OCI-M2 (cell line): Measurements from ENCODE around the gene TBC1D5.
"Not testable (repeated sequence)": the region's sequence is repeated elsewhere in the genome, so short reads cannot be mapped to it uniquely, and the experiment has no call there.

ENCODE experiments used
- DNase-seq: peaks from one replicate; lab custom pipeline; 2025; ENCODE audit not compliant: unreplicated experiment; lab: John Stamatoyannopoulos, UW

Gene TBC1D5

DNA sequence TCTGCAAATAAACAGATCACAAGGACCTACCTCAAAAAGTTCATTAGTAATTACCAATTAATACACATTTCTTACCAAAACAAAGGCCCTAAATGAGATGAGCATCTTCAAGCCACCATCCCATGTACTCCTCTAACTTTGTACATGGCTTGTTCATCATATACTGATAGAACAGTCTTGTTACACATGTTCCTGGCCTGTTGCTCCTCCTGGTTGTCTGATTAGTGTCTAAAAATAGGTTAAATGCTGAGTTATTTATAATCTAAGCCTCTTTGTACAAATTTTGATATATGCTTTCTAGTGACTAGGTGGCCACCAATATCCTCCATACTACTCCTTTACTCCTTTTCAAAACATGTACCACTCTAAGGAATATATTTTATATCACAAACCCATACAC is 25.0 kb downstream of the TBC1D5 start:
- no peak for DNase-seq

DNA sequence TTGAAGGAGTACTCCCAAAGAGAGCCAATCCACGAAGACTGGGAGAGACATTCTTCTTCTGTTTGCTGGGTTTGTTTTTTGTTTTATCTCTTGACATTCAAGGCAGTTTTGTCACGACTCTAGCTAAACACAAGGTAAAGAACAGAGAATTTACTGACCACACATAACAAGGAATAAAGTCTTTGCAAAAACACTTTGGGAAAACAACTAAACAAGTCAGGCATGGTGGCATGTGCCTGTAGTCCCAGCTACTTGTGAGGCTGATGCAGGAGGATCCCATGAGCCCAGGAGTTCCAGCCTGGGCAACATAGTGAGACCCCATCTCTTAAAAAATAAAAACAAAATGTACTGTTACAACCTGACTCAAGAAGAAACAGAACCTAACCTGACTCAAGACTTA is 28.0 kb downstream of the TBC1D5 start:
- DNase-seq = no peak

DNA sequence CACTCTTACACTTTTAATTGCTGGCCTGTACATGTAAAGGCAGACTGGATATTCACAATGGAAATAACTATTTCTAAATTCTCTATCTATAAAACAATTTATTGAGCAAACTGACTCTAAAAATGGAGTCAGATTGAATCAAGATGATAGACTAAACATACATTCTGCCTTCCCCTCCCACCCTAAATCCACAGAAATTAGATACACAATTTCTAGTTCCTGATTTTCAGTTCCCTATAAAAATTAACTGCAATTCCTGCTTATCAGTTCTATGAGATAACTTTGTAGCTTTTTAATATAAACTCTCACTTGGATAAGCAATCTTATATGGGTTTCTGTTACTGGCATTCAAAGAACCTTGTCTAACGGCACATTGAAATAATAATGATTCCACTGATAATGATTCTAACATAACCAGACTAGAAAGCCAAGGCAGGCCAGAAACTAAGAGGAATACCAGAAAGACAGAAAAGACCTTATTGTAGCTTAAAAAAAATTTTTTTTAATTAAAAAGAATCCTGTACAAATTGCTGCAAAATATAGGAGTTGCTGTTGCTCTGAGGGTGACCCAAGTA is 33.1 kb downstream of the TBC1D5 start:
- no peak for DNase-seq

DNA sequence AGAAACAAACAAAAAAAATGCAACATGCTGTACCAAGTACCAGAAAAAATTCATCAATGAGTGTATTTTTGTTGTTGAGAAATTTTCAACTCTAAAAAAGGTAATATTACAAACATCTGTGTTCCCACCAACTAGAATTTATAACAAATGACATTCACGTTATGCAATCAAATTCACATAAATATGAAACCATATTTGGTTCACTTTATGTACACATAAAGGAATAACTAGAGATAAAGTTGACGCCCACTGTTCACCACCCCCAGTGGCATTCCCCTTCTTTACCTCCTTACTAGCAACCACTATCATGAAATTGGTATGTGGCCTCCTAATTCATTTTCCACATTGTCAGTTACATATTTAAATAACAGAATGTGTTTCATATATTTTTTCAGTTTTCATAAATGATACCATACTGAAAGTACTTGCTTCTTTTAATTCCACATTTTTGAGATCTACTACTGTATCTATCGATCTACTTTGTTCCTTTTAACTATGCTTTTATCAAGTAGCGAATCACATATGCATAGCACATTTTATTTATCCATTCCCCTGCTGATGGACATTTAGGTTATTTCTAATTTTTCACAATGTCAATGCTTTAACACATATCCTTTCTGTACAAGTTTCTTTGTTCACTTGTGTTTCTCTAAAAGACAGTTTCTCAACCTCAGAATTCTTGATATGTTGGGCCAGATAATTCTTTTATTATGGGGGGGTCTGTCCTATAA is 34.5 kb downstream of the TBC1D5 start:
- DNase-seq = no peak

DNA sequence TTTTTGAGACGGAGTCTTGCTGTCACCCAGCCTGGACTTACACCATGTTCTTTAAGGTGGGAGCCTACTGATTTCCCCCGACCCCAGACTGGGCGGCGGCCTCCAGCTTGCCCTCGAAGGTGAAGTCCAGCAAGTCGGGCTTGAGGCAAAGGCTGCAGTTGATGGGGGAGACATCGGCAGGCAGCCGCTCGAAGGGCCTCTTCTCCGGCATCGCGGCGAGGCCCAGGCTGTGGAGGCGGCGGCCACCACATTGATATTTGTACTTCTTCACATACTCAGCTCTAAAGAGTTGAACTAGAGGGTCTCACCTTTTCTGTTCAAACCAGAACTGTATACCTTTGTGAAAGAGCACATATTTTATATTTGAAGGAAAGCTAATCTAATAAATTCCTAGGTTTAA is 36.4 kb downstream of the TBC1D5 start:
- DNase-seq = not testable (repeated sequence)

DNA sequence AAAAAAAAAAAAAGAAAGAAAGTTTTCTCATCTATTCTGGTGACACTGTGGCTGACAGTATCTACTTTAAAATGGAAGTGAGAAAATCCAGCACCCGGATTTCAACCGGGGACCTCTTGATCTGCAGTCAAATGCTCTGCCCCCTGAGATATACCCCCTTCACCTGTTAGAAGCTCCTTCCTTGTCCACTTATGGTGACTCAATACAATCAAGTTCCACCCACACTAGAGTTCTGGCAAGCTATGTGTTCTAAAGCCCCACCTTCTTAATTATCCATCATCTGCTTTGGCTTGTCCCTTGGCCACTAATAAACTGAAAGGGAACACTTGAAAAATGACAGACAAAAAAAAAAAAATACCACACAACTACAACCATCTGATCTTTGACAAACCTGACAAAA is 42.6 kb downstream of the TBC1D5 start:
- DNase-seq = not testable (repeated sequence)

DNA sequence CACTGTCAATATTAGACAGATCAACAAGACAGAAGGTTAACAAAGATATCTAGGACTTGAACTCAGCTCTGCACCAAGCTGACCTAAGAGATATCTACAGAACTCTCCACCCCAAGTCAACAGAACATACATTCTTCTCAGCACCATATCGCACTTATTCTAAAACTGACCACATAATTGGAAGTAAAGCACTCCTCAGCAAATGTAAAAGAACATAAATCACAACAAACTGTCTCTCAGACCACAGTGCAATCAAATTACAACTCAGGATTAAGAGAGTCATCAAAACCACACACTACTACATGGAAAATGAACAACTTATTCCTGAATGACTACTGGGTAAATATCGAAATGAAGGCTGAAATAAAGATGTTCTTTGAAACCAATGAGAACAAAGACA is 46.8 kb downstream of the TBC1D5 start:
- not testable (repeated sequence) for DNase-seq

DNA sequence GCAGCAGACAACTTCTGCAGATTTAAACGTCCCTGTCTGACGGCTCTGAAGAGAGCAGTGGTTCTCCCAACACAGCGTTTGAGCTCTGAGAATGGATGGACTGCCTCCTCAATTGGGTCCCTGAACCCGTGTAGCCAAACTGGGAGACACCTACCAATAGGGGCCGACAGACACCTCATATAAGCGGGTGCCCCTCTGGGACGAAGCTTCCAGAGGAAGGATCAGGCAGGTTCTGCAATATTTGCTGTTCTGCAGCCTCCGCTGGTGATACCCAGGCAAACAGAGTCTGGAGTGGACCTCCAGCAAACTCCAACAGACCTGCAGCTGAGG is 48.8 kb downstream of the TBC1D5 start:
- not testable (repeated sequence) for DNase-seq

DNA sequence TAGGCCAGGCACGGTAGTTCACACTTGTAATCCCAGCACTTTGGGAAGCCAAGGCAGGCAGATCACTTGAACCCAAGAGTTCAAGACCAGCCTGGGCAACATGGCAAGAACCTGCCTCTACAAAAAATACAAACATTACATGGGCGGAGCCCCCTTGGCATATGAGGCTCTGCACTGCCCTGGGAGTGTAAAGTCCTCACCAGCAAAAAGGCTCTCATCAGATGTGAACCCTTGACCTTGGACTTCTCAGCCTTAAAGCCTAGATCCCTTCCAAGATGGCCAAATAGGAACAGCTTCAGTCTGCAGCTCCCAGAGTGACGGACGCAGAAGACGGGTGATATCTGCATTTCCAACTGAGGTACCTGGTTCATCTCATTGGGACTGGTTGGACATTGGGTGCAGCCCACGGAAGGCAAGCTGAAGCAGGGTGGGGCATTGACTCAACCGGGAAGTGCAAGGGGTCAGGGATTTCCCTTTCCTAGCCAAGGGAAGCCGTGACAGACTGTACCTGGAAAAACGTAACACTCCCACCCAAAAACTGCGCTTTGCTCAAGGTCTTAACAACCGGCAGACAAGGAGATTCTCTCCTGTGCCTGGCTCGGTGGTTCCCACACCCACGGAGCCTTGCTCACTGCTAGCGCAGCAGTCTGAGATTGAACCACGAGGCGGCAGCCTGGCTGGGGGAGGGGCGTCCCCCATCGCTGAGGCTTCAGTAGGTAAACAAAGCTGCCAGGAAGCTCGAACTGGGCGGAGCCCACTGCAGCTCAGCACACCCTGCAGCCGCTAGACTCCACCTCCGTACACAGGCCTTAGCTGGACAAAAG is 49.4 kb downstream of the TBC1D5 start:
- DNase-seq = not testable (repeated sequence)

DNA sequence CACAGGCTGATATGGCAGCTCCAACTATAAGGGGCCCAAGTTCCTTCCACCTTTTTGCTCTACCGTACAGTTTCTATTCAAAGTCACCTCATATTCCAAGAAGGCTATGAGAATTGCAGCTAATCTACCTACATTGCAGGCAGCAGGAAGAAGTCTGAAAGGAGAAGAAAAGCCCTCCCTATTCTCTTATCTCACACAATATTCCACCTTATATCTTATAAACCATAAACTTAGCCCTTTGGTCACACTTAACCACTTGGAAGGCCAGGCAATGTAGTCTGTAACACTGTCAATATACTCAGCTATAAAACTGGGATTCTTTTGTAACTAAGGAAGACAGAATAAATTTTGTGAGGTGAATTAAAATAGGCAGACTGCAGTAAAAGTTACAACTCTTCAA is 54.9 kb downstream of the TBC1D5 start:
- no peak for DNase-seq

DNA sequence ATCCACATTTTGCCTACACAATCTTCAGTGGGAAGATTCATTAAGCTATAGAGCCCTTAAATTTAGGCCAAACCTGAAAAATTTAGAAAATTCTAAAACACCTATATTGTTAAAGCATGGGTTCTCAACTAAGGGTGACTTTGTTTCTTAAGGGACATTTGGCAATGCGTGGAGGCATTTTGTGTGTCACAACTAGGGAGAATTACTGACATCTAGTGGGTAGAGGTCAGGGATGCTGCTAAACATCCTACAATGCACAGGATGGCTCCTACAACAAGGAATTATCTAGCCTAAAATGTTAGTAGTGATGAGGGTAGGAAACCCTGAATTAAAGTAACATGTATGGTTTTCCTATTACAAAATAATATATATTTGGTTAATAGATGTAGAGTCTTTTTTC is 55.8 kb downstream of the TBC1D5 start:
- no peak for DNase-seq

DNA sequence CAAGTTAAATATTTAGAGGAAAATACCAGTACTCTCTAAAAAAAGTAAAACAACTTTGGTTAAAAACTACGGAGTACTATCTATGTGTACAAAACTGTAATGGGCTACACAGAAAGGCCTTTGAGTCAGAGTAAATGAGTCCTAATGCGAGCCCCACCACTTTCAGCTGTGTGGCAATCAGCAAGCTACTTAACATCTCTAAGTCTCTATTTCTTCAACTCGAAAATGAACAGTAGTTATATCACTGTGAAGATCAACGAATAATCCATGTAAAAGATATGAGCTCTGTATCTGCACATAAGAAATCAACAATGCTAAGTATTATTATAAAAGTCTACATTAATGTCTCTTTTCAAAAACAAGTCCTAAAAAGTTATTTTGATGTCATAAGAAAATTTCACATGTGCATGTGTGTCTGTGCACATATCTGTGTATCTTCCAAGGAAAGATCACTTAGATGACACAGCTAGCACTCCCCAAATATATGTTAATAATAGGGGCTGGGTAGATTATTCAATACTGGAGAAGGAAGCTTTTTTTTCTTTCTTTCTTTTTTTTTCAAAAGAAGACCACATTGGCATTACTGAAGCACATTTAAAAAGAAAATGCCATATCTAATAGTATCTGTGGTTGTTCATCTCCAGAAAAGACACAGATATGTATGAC is 58.8 kb downstream of the TBC1D5 start:
- DNase-seq = no peak

DNA sequence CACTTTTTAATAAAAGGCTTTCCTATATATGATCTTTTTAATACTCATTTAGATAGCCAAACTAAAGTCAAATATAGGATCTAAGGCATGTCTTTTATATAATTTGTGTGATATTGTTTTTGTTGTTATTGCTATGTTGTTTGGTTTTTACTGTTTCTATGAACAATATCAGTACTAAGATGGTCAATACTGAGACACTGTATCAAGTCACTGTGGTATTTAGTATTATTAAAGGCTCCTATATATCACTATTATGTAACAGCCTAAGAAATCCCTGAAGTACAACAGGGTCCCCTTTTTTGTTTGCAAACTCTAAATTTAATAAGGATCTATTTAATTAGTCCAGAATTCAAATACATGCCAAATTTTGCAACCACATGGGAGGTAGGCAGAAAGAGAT is 61.9 kb downstream of the TBC1D5 start:
- DNase-seq = no peak

DNA sequence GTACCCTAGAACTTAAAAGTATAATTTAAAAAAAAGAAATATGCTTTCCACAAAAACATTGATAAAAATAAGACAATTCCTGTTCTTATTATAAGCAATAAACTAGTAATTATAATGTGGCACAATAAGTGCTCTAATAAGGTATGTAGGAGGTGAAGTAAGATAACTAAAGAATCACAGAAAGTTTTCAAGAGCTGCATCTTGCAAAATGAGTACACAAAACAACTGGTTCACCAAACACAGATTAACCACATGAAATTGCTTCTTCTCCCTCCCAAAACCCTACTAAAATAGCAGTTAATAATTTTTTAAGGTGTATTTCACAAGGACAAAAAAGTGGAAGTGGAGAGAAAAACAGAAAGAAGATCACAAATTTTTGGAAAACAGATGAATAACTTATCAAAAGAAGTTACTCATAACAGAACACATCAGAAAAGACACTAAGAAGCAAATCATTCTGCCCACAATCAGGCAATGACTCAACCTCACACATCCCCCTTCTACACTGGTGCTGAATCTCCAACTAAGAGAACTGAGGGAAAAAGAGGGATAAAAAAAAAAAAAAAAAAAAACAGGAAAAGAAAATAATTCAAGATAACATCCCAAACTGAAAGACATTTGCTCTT is 64.2 kb downstream of the TBC1D5 start:
- no peak for DNase-seq

DNA sequence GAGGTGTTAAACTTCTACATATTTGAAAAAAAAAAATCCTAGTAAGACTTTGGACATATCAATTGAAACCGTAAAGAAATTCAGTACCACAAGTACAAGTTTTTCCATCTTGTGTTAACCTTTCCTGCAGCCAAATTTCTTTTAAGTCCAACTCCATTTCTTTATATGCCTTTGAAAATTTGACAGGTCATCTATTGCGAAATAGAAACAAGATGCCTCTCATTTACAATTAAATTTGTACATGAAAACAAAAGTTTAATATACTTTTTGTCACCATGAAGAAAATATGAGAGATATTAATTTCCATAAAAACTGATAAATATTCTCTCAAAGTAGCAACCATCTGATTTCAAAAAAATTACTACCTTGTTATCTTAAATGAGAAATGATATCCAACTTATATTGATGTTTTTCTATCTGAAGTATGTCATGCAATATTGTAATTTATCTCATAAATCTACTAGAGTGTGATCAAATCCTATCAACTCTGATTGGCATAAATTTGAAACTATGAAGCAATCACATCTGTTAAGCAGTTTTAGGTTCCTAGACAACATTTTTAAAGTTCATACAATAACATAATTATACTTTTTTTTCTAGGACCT is 68.2 kb downstream of the TBC1D5 start:
- no peak for DNase-seq

DNA sequence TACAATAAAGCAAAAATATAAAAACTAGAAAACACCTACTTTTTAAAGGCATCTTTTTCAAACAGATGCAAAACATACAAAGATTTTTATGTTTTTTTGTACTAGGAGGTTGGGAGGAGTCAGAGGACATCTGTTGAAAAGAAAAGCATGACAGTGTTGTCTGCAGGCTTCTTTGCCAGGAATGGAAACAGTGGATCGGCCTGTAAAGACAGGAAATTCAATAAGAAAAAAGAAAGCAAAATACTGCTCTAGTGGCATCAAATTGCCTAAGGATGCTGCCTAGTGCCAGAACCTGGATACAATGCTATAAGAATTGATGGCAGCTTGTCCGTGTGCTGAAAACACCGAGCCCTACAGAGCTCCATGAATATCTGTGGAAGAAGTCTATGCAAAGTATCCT is 69.9 kb downstream of the TBC1D5 start:
- no peak for DNase-seq

DNA sequence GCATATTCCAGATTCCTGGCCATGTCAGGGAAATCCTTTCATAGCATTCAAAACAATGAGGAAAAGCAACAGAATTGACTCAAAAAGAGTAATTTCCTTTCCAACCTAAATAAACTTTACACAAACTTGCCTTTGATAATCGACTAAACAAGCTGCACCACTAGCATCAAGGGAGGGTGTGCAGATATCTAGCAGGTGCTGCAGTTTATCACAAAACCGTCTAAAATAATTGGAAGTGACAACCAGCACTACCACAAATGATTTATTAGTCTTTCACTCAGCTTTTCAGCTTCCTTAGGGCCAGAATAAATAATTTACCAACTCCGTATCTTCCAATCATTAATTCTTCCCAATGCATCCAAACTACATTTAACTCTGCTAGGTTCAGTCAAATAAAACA is 71.7 kb downstream of the TBC1D5 start:
- no peak for DNase-seq

DNA sequence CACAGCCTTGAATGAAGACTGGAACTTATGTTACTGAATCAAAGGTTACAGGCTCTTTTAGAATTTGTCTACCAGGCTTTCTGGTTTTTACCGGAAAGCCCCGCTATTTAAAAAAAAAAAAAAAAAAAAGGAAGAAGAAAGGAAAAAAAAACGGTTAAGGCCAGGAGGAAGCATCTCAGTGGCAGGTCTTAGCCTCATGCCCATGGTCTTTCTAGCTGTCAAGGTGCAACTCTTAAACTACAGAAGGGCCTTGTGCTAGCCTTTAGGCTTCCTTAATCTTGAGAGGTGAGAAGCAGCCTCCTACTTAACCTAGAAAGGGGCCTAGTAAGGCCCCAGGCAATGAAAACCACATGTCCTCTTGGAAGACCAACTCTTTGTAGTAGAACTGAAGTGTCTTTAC is 77.5 kb downstream of the TBC1D5 start:
- DNase-seq = no peak

DNA sequence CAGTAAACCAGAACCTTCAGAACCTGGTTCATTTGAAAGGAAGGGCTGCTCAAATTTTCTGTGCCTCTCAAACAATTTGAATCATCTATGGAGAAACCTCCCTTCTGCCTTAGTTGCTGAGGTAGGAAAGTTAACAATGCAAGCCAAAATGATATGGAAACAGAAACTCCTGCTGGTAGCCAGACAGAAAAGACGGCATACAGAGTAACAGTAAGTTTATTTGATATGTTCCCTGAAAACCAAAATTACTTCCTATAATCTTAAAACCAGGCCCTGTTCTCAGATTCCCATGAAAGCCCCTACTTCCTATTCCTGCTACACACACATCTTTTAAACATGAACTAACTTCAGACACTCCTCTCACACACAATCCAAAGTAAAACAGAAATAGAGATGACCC is 86.2 kb downstream of the TBC1D5 start:
- DNase-seq = no peak

DNA sequence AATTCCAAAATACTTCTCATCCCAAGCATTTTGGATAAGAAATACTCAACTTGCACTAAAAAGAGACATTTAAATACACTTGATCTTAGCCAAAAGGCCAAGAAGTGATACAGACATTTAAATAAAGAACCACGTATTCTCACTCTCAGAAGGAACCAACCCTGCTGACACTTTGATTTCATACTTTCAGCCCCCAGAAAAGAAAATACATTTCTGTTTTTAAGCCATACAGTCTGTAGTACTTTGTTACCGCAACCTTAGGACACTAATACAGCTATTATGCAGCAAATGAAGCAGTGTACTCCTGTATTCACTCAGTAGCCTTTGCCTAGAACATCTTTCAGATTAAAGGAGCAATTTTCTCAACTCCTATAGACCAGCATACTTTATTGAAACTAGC is 86.7 kb downstream of the TBC1D5 start:
- no peak for DNase-seq

DNA sequence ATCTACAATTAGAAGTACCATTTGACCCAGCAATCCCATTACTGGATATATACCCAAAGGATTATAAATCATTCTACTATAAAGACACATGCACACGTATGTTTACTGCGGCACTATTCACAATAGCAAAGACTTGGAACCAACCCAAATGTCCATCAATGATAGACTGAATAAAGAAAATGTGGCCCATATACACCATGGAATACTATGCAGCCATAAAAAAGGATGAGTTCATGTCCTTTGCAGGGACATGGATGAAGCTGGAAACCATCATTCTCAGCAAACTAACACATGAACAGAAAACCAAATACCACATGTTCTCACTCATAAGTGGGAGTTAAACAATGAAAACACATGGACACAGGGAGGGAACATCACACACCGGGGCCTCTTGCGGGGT is 92.7 kb downstream of the TBC1D5 start:
- DNase-seq = not testable (repeated sequence)
